HG02610 (cell line): Measurements from ENCODE around the gene CGNL1.

Experiments
- ATAC-seq: cut with Tn5 transposase; IDR thresholded peaks from one replicate; pipeline ENCODE4 v1.9.1; 2021; ENCODE audit warnings: mild to moderate bottlenecking, moderate library complexity; ENCODE audit not compliant: unreplicated experiment

Gene CGNL1

DNA sequence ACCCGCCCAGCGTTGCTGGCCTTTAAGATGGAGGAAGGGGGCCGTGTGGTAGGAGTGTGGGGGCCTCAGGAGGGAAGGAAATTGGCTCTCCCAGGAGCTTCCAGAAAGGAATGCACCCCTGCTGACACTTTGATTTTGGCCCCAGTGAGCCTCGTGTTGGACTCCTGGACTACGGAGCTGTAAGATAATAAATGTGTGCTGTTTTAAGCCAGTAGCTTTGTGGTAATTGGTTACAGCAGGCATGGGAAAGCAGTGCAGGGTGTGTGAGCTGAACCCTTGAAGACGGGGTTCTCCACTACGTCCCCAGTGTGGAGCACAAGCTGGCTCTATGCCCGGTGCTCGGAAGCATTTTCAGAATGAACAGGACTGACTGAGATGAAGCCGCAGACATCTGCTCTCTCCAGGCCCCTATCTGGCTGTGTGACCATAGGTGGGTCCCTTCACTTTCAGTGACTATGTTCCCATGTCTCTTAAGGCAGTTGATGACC, 22.9 kb upstream of the CGNL1 start:
- ATAC-seq: no peak

DNA sequence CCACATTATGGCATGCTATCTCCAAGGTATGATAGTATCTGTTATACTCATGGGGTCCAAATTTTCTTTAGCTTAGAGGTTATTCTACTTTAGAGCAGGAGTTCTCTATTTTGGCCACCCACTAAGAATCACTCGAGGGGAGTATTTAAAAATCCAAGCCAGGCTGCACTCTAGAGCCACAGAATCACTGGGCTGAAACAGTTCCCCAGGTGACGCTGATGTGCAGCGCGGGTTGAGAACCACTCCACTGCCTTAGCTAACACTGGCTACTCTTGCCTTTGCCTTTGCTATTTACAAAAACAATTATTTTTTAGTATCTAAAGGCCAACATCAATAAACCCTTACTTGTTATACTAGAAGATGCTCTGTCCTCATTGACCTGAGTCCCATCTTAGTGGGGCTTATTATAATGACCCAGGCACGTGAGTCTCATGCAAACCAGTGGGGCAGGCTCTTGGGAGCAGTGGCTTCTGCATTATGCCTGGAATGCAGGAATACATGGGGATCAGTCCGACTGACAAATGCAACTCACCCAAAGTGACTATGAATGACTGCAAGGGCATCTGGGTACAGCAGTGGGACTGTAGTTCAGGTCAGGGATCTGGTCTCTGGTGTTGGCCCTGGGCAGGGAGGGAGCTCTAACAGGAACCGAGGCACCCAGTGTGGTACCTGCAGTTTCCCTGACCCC, 21.7 kb upstream of the CGNL1 start:
- no peak for ATAC-seq

DNA sequence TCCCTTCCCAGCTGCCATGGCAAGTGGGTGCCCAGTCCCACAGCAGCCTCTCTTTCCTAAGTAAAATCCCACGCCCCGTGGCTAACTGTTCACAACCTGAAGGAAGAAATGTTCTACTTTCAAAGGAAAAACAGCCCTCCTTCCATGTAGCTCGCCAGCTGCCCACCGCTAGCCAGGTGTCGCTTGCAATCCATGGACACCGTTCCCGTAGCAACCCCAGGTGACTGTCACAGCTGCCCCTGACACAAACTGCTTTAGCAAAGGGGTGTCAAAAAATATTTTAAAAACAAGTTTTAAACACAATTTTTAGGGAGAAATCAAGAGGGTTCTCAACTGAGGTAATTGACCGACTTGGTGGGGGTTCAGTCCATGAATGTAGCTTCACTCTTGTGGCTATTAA, 21.0 kb upstream of the CGNL1 start:
- no peak for ATAC-seq

DNA sequence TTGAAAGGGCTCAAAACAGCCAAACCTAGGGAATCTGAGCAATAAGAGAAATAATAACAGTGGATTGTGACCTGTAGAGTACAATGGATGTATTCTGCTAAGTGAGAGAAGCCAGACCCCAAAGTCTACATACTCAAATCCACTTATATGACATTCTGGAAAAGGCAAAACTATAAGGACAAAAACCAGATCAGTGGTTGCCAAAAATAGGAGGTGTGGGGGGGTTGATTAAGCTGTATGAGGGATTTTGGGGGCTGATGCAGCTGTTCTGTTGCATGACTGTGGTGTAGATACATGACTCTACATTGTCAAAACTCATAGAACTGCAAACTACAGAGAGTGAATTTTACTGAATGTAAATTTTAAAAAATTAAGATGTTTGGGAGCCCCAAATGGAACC, 20.1 kb upstream of the CGNL1 start:
- ATAC-seq: no peak

DNA sequence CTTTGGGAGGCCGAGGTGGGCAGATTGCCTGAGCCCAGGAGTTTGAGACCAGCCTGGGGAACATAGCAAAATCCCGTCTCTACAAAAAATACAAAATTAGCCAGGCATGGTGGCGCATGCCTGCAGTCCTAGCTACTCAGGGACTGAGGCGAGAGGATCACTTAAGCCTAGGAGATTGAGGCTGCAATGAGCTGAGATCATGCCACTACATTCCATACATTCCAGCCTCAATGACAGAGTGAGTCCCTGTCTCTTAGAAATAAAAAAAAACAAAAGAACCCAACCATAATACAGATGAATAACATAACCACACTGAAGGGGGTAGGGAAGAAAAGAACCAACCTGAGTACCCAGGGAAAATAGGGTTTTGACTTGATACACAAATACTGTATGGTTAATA, 19.7 kb upstream of the CGNL1 start:
- no peak for ATAC-seq

DNA sequence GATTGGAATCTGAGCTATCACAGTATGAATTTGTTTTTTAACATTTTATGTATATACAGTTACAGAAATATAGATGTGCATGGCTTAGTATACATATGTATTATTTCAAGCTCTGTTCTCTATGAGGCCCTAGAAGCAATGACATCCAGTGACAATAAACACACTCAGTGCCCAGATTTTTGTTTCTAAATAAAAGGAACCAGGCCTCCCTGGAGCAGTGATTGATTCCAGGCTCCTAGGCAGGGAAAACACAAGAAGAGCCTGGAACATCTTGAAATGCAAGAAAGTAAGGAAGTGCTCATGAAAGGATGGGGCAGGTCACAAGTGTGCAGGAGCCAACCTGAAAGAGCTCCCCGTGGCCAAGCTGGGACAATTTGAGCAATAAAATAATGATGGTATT, 18.5 kb upstream of the CGNL1 start:
- no peak for ATAC-seq

DNA sequence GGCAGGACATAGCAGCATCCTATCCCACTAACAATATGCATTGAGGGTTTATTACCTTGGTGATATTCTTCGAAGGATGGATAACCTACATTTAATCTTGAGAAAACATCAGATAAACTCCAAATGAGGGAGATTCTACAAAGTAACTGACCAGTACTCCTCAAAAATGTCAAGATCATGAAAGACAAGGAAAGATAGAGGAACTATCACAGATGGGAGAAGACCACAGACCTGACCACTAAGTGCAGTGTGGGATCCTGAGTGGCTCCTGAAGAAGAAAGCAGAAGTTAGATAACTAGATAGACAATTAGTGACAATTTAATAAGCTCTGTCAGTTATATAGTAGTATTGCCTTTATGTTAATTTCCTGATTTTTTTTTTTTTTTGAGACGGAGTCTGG, 17.7 kb upstream of the CGNL1 start:
- ATAC-seq: no peak

DNA sequence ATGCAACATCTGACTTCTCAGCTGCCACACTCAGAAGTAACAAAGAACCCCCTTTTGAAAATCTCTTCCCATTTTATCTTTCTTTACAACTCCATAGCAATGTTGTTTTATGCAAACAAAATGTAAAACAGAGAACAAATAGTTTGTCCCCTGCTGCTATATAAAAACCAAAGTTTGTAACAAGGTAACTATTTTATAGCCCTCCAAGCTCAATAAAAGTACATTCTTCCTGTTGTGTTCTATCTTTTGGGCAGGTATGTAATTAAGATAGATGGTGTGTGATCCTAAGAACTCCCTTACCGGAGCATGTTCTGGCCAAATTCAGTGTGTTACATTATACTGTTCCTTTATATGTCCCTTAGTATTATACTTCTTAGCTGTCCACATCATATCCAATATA, 12.6 kb upstream of the CGNL1 start:
- ATAC-seq: no peak

DNA sequence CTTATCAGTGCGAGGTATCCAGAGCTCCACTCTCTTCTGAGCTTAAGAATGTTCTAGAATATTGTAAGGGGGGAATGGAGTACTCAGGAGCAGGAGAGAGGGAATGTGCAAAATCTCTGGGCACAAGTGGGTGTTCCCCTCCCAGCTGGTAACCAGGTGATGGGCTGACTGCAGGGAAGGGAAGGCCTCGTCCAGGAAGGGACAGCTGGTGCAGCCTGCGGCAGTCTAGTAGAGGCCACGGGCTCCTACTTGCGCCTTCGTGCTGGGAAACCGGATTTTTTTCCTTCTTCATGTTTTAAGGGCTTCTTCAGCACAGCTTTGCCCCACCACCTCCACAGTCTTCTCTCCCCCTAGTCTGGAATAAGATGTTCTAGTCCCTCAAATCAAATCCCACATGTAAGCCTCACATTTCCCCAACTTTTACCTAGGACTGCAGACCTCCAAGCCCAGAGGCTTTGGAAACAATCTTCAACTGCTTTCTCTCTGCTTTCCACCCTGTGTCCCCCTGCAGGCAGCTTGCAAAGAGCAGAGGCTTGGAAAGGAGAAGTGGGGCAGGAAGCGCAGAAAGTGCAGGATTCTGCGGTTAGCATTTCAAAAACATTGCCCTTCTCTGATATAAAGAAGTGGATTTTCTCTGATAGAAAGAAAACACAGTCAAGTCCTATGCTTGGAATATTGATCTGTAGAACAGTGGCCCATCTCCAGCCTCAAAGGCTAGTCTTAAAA, 11.9 kb upstream of the CGNL1 start:
- no peak for ATAC-seq

DNA sequence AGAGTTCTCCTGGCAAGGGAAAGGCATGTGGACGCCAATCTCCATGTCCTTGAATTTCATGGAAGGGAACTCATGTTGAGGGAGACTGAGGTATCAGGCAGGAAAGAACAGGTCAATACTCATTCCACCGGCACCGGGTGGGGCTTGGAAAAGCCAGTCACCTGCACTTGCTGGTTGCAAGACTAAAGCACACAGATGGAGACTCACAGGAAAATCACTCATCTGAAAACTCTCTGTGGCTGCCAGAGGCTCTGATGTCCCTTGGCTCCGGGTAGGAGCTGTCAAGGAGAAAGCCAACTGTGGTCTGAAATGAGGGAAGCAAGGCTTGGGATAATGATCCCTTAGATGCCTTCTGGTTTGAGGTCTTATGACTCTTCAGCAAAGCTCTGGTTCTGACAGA, 8.7 kb upstream of the CGNL1 start:
- no peak for ATAC-seq

DNA sequence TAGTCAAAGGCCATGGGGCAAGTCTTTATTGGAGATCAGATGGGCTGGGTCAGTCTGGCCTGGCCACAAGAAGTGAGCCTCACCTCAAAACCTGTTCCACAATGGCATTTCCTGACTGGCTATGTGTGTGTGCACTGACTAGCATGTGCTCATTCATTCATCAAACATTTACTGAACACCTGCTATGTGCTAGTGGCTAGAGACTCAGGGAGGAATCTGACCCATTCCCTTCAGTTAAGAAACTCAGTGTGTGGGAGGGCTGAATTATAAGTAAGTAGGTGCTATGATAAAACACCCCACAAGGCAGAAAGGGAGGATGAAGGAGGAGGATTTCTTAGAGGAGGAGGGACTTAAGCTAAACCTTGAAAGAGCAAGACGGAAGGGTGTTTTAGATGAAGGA, 5.4 kb upstream of the CGNL1 start:
- ATAC-seq: no peak

DNA sequence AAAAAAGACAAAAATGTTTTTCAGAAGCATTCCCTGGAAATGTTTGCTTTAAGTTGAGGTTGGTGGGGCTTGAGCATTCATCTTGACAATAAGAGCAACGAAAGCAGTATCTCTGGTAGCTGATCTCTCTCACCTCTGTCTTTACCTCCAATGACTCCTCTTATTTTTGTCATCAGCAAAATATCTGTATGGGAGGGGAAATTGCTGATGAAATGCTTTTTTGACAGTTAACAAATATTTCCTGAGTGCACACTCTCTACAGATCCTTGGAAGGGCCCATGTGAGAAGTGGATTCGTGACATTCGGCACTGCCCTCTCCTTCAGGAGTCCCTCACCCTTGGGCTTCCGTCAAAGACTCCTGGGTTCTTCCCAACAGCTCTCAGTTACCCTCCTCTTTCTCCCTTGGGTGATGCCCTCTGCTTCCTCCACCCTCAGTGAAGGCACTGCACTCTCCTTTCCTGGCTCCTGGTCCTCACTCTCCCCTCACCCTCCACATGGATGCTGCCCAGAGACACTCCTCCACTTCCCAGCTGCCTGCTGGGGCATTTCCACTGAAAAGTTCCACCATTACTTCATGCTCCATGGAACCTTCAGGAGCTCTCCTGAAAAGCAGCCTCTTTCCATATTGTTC, 2.9 kb upstream of the CGNL1 start:
- ATAC-seq: no peak

DNA sequence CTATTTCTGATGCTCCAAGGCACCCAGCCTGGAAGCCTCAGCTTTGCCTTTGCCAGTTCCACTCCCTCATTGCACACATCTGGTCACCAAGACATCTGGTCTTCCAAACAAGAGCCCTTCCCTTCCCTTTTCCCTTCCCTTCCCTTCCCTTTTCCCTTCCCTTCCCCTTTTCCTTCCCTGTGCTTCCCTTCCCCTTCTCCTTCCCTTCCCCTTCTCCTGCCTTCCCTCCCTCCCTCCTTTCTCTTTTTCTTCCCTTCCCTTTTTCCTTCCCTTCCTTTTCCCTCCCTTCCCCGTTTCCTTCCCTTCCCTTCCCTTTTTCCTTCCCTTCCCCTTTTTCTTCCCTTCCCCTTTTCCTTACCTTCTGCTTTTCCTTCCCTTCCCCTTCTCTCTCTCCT, 2.4 kb upstream of the CGNL1 start:
- no peak for ATAC-seq

DNA sequence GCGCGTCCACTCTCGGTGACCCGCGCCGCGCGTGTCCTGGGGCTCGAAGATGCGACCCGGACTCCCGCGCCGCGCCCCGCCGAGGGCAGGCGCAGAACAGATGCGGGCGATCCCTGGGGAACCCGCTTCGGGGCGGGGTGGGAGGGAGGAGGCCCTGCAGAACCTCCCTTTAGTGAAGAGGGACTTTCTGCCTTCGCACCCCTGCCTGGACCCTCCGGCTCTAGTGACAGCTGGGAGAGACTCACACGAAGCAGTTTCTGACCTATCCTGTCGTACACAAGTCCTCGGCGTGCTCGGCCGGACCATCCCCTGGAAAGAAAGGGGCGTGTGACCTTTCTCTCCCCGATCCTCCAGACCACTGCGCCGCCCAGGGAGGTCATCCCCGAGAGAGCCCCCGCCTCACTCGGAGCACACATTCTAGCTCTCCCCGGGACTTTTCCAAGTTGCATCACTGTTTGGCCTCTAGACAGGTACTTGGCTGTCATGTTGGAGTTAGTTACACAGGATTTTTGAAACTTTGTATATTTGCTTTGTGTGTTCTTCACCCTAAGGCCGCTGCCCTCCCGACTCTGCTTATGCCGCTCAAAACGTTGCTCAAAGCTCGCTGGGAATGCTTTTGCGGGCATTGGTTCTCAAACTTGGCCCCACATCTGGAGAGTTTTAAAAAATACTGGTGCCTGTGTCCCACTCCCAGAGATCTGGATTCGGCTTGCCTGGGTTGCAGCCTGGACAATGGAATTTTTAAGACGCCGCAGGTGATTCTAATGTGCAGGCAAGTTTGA, 582 bp downstream of the CGNL1 start:
- no peak for ATAC-seq

DNA sequence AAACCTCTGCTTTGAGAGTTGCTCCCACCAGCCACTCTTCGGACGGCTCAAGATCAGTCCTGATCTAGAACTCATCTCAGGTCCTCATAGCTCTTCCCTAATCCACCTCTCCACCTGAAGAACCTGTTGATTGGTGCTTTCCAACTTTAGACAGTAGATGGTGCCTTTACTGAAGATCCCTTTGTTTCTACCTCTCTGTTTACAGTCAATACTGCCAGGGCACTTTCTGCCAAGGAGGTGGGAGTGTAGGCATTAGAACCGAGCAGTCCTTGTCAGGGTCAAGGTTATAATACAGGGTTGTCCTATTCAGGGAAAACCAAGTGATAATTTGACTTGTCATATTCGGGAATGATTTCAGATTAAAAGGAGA, 1.2 kb downstream of the CGNL1 start:
- ATAC-seq: no peak

DNA sequence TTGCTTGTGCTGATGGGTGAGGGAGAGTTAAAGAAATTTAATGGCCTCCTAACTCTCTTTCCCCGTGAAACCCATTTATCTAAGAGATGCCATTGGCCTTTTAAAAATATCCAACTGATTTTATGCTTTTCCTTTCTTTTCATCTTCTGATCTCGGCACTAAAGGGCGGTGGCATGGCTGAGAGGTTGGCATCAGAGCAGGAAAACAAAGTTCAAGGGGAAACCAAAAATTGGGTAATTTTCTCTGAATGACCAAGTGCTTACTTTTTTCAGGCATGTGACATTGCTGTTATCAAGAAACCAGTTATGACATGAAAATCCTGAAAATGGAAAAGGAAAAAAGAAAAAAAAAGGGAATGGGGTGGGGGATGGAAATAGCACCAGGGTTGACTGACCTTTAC, 3.2 kb downstream of the CGNL1 start:
- ATAC-seq: no peak

DNA sequence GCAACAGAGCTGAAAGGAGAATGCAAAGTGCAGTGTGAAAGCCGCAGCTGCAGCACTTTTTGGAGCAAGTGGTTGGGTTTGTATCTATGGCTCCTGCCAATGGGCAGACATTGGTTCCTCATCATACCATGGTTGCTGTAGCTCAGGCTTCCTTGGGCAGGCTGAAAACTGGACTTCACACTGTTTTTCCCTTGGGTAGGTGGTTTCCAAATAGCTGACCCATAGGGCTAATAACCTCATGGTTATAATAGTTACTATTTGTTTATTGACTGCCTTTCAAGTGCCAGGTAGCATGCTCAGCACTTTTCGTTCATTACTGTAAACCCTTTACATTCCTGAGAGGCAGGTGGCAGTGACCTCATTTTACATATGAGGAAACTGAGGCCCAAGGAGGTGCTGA, 4.5 kb downstream of the CGNL1 start:
- ATAC-seq: no peak

DNA sequence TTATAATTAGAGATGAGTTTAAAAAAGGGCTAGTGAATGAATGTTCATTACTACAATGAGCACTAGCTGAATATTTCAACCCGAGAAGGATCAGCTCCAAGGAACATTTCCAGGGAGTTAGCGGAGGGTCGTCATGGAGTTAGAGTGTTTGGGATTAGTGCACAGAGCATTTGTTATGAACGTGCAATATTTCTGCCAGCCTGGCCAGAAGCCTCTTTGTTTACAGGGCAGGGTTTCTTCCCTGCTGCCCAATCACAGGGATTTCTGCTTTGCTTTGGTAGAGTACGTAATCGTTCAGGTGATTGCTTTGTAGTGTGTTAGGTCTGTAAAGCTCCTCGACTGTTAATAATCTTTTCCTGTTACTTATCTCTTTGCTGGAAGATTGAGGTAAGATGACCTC, 5.9 kb downstream of the CGNL1 start:
- no peak for ATAC-seq

DNA sequence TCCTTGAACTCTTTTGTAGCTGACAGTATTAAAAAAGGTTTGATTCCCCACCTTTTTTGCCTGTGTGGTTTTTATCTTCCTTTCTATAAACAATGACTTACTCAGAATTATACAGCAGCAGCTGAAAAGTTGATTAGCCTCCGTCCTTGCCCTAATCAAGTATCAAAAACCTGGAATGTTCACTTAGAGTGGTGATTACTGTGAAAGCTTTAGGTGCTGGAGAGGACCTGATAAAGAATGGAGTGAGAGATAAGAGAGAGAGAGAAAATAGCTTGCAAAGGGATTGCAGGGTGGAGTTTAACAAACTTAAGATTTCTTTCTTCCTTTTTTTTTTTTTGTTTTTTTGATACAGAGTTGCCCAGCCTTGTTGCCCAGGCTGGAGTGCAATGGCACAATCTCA, 6.7 kb downstream of the CGNL1 start:
- ATAC-seq: no peak

DNA sequence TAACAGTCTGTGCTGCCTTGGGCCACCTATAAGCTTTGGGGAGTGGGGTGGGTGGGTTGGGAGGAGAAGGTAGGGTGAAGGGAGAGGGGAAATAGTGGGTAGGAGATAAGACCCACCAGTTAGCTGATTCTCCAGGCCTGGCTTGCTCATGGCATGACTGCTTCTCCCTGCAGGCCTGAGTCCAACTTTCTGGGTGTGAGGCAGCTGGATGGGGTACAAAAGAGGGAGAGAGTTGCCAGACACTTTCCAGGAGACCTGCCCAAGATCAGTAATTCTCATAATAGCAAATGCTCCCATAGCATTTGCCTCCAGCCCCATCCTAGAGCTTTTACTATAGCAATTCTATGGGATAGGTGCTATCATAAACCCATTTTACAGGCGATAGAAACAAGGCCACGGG, 7.7 kb downstream of the CGNL1 start:
- no peak for ATAC-seq

DNA sequence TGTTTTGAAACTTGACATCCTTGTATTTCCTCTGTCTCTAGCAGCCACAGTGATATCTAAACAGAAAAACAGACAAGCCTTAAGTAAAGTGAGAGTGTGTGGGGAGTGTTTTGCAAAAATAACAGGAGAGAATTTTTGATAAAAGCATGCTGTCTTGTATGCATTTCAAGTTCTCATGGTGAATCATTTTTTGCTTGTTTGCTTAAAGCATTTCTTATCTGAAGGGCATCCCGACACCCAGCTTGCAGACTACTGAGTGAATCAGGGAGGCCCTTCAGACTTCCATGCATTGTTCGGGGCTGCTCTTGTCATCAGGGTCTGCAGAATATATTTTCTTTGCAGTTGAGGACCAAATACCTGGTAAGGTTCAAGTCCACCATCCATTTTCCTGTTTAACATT, 8.5 kb downstream of the CGNL1 start:
- ATAC-seq: no peak
